Heart left ventricle (tissue), 13 donors: ENCODE data around the gene PFN2.

ENCODE experiments used
- POLR2A ChIP-seq, 2 donors: fragments of 450-650 bp; IDR thresholded peaks; one replicate each; pipeline ENCODE4 v1.6.1; 2017; ENCODE audit warnings: antibody characterized with exemption in 2 of 2, mild to moderate bottlenecking in 2 of 2, moderate library complexity in 2 of 2
- TF ChIP-seq, protein P1 (sequence below), 12 donors: fragments of 200-600 bp; sonication (generic) in 4 of 12; IDR thresholded peaks; one replicate each; pipeline versions ENCODE4 v1.5.0 to v1.8.0; 2018 to 2022; ENCODE audit warnings: antibody characterized with exemption in 12 of 12, mild to moderate bottlenecking in 5 of 12
- donor health status: ischemic (EF 13 %, LVEDD 7.1; RV severe dilation, severe dysfunction).
- donor health status: DM: no; HTN: yes; CAD: no.
- donor health status: DM: no; HTN: no; CAD: no.
- donor health status: ischemic (EF 25% LVEDD 6.9; RV normal size, moderate dysfunction).
- donor health status: ischemic (EF 25% LVEDD 5.7; RV mildly dilated, moderate dysfunction).
- donor health status: ischemic (EF 35%, LVEDD 5.7; RV mildly dilated, moderate dysfunction).
- donor health status: nonischemic (EF 11% LVEDD 7.7; RV severe dilation, severe dysfunction).
- donor health status: DM: yes; HTN: yes; CAD: no.
- donor health status: PGD.
- donor health status: ischemic (EF 29% LVEDD 5.4; RV normal size, mild dysfunction).
- donor health status: nonischemic (EF 23%, LVEDD 6.1; RV moderate dilation, normal function).

DNA sequence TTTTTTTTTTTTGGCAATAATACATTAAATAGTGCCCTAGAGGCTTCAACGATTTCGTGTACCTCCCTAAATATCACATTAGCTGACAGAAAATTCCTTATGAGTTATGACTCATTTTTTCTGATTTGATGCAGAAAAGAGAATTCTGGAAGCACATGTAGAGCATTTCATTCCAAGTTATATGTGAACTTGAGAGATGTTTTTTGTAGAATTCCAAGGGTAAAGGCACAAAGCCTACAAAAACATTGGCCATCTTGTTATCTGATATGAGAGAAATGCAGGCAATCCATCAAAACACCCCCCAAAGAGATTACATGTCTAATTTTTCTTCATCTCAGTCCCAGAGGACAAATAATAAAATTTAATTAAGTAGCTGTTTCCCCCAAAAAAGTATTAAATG is 6.7 kb upstream of the PFN2 start:
- TF ChIP-seq, protein P1, sequence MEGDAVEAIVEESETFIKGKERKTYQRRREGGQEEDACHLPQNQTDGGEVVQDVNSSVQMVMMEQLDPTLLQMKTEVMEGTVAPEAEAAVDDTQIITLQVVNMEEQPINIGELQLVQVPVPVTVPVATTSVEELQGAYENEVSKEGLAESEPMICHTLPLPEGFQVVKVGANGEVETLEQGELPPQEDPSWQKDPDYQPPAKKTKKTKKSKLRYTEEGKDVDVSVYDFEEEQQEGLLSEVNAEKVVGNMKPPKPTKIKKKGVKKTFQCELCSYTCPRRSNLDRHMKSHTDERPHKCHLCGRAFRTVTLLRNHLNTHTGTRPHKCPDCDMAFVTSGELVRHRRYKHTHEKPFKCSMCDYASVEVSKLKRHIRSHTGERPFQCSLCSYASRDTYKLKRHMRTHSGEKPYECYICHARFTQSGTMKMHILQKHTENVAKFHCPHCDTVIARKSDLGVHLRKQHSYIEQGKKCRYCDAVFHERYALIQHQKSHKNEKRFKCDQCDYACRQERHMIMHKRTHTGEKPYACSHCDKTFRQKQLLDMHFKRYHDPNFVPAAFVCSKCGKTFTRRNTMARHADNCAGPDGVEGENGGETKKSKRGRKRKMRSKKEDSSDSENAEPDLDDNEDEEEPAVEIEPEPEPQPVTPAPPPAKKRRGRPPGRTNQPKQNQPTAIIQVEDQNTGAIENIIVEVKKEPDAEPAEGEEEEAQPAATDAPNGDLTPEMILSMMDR (IDR thresholded peaks at IDR 0.05), result no peak
- TF ChIP-seq POLR2A (IDR thresholded peaks at IDR 0.05), result no peak
